Stimulated activated naive CD8-positive, alpha-beta T cell treated with anti-CD3 and anti-CD28 coated beads, Interleukin-15, Interleukin-2, amounts not matched to agents 100 ng/mL and 50 ng/mL, for 24 hours (primary cell): ENCODE results near the gene TIPRL.
"Not testable (repeated sequence)": the region's sequence is repeated elsewhere in the genome, so short reads cannot be mapped to it uniquely, and the experiment has no call there.

ENCODE experiments used
- H3K27ac Mint-ChIP-seq: one replicate; pipeline ENCODE4 v1.8.0; 2021; ENCODE audit warnings: mild to moderate bottlenecking, mixed read lengths
- H3K27me3 Mint-ChIP-seq: one replicate; pipeline ENCODE4 v1.8.0; 2021; ENCODE audit warnings: mixed read lengths
- H3K36me3 Mint-ChIP-seq: one replicate; pipeline ENCODE4 v1.8.0; 2021; ENCODE audit warnings: low read depth, mixed read lengths
- H3K4me1 Mint-ChIP-seq: one replicate; pipeline ENCODE4 v1.8.0; 2021; ENCODE audit warnings: low read depth, mixed read lengths
- H3K4me3 Mint-ChIP-seq: one replicate; pipeline ENCODE4 v1.8.0; 2021; ENCODE audit warnings: mild to moderate bottlenecking, mixed read lengths
- H3K9me3 Mint-ChIP-seq: one replicate; pipeline ENCODE4 v1.8.0; 2021; ENCODE audit warnings: mixed read lengths

TIPRL gene

DNA sequence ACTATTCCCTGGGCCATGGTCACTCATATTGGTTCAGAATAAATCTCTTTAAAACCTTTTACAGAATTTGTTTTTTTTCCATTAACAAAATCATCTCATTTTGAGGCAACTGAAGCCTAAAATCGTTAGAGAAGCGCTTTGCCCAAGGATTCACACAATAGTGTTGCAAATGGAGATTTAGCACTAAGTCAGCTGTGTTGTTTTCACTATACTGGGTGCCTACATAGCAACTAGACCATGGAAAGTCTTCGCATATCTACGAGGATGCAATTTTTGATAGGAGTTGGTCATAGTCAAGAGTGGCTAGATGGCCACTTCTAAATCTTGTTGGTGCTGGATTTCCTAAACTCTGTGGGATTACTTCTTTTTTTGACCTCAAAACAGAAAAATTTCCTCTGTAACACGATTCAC, 530 bp upstream of the TIPRL start:
- H3K9me3 Mint-ChIP-seq = no peaks in the 10 kb centered on the region
- no peak overlapping the region for H3K27ac Mint-ChIP-seq
- no peak overlapping the region for H3K4me3 Mint-ChIP-seq
- peaks cover 5% of the 10 kb centered on the region for H3K27me3 Mint-ChIP-seq
- H3K36me3 Mint-ChIP-seq = no peaks in the 10 kb centered on the region
- H3K4me1 Mint-ChIP-seq = peaks cover 8% of the 10 kb centered on the region

DNA sequence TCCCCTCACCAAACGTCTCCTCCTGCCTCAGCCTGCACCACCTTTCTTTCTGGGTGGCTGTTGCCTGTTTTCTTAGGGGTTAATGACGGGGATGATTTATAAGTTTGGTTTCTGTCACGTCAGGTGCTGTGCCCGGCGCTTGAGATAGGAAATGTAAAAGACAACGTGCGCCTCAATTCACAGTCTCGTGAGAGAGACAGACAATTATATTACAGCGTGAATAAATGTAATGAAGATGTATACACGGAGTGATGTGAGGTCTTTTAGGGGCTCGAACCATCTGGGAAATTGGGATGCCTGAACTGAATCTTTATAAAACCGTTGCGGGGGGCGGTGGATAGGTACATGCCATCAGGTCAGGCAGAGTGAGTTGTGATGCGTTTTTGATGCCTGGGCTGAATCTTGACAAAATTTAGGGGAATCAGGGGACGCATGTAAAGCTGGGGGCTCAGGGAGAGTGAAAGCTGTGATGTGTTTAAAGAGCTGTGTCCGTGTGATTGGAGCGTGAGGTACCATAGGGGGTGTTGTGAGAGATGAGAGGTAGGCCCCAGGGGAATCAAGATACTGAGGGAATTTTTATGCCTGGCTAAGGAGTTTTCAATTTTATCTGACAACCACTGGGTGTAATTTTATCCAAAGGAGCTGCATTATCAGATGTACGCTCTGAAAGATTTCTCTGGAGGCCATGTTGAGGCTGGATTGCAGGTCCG, 831 bp downstream of the TIPRL start:
- no peaks in the 10 kb centered on the region for H3K9me3 Mint-ChIP-seq

DNA sequence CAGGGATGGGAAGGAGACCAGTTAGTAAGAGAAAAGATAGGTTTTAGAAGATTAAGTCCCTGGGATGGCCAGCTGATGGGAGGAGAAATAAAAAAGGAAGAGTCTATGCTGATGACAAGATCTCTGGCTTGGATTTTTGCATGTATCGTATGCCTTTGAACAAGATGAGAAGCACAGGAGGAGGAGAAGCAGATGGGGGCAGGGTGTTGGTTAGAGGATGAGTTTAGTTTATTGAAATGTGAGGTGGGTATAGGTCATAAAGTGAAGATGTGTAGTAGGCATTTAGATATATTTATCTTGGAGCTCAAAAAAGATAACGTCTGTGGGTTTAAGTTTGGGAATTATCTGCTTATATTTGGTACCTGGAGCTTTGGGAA, 1.4 kb downstream of the TIPRL start:
- Mint-ChIP-seq H3K27me3 (no peaks in the 10 kb centered on the region), H3K36me3 (peaks cover 16% of the 10 kb centered on the region), H3K4me3 (no peak overlapping the region), H3K4me1 (peaks cover 12% of the 10 kb centered on the region), H3K9me3 (no peaks in the 10 kb centered on the region), H3K27ac (no peak overlapping the region)

More for the DNA sequence above, 831 bp downstream of the TIPRL start:
- Mint-ChIP-seq H3K27me3 (no peaks in the 10 kb centered on the region), H3K4me3 (no peak overlapping the region), H3K27ac (no peak overlapping the region), H3K36me3 (peaks cover 10% of the 10 kb centered on the region), H3K4me1 (peaks cover 12% of the 10 kb centered on the region)

DNA sequence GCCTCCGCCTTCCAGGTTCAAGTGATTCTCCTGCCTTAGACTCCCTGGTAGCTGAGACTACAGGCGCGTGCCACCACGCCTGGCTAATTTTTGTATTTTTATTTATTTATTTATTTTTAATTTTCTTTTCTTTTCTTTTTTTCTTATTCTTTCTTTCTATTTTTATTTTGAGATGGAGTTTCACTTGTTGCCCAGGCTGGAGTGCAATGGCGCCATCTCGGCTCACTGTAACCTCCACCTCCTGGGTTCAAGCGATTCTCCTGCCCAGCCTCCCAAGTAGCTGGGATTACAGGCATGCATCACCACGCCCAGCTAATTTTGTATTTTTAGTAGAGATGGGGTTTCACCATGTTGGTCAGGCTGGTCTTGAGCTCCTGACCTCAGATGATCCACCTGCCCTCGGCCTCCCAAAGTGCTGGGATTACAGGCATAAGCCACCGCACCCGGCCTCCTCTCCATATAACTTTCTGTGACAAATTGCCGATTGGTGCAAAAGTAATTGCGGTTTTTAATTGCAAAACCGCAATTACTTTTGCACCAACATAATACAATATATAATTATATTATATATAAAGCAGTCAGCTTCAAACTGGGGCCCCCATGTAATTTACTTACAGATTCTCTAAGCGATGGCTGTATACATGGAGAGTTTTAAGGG, 2.4 kb downstream of the TIPRL start:
- H3K4me3 Mint-ChIP-seq, H3K27ac Mint-ChIP-seq, H3K27me3 Mint-ChIP-seq, H3K9me3 Mint-ChIP-seq: not testable (repeated sequence)
- peaks cover 12% of the 10 kb centered on the region for H3K4me1 Mint-ChIP-seq
- H3K36me3 Mint-ChIP-seq = peaks cover 21% of the 10 kb centered on the region

DNA sequence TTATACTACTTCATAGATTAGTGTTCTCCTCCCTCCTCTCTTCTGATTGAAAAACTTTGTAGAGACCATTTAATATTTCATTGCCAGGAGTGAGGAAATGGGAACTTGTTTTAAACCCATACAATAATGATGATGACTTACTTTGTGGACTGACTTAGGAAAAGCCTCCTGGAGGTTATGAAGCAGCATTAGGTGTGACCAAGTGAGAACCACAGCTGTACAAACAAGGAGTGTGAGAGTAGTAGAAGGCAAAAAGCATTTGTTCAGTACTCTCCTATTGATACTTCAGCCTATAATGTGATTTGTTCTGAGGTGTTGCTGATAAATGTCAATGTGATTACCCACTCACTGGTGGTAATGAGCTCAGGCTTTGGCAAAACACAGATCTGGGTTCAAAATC, 8.4 kb downstream of the TIPRL start:
- Mint-ChIP-seq H3K27ac (no peak overlapping the region), H3K4me1 (peaks cover 5% of the 10 kb centered on the region)

DNA sequence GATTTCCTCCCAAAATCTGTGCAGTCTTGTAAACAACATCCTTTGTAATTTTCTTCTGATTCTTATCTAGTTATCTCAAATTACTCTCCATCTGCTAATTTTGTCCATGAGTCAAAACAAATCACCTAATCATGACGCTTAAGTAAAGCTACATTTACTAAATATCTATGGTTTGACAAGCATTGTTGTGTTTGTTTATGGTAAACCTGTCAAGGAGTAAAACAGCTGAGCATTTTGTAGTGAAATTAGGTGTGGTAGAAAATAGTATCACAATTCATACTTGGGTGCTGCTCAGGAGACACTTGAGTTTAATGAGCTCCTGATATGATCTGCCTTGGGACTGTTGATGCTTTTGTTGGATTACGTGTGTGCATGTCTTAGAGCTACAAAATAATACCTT, 11.6 kb downstream of the TIPRL start:
- H3K36me3 Mint-ChIP-seq = peaks cover 74% of the 10 kb centered on the region
- no peaks in the 10 kb centered on the region for H3K27me3 Mint-ChIP-seq
- no peak overlapping the region for H3K4me3 Mint-ChIP-seq
- H3K27ac Mint-ChIP-seq = no peak overlapping the region
- no peaks in the 10 kb centered on the region for H3K9me3 Mint-ChIP-seq
- H3K4me1 Mint-ChIP-seq = no peaks in the 10 kb centered on the region

More for the DNA sequence above, 8.4 kb downstream of the TIPRL start:
- Mint-ChIP-seq H3K27me3 (no peaks in the 10 kb centered on the region), H3K4me3 (no peak overlapping the region), H3K36me3 (peaks cover 67% of the 10 kb centered on the region), H3K9me3 (no peaks in the 10 kb centered on the region)

DNA sequence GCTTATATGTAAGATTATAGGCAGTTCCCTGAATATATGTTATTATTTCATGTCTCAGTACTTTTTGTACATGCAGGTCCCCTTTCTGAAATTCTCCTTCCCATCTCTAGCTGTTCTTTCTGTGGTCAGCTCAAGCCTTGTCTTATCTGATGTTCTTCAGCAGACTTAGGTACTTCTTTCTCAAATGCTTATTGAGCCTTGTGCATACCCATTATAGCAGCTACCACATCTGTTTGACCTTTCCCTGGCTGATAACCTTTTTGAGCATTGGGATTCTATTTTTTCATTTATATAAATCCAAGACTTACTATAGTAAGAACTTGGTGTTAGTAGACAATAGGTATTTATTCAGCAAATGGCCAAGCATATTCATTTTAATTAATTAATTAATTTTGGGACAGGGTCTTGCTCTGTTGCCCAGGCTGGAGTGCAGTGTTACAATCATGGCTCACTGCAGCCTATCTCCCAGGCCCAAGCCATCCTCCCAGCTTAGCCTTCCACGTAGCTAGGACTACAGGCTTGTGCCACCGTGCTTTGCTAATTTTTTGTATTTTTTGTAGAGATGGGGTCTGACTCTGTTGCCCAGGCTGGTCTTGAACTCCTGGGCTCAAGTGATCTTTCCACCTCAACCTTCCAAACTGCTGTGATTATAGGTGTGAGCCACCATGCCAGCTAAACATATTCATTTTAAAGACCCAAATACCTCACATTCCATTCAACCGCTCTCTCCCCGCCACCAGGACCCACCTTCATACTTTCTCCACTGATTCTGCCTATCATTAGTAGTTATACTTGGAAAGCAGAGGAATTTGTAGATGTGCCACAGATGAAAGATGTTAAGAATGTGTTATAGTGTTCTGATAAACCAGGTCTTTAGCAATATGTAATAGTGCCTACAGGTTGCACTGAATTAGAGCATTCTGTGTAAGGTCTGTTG, 16.7 kb downstream of the TIPRL start:
- no peak overlapping the region for H3K4me3 Mint-ChIP-seq
- no peaks in the 10 kb centered on the region for H3K27me3 Mint-ChIP-seq
- peaks cover 5% of the 10 kb centered on the region for H3K4me1 Mint-ChIP-seq
- H3K36me3 Mint-ChIP-seq = peaks cover 72% of the 10 kb centered on the region
- H3K9me3 Mint-ChIP-seq = no peaks in the 10 kb centered on the region
- no peak overlapping the region for H3K27ac Mint-ChIP-seq

DNA sequence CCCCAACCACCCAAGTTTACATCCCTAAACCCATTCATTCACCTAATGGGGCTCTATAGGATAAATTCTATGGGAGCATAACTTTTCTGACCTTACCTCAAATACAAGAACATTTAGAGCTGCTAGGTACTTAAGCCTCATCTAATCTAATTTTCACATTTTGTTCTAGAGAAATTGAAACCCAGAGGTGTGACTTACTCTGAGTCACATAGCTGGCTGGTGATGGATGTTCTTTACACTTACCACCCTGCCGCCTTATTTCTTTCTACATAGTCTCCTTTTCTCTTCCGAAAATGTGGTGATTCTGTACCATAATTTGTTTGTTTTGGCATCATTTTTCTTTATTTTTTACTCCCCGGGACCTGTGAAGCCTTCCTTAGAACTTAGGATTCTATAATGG, 20.3 kb downstream of the TIPRL start:
- Mint-ChIP-seq H3K36me3 (peaks cover 79% of the 10 kb centered on the region), H3K27ac (no peak overlapping the region), H3K27me3 (no peaks in the 10 kb centered on the region), H3K4me1 (peaks cover 5% of the 10 kb centered on the region), H3K9me3 (no peaks in the 10 kb centered on the region), H3K4me3 (no peak overlapping the region)

DNA sequence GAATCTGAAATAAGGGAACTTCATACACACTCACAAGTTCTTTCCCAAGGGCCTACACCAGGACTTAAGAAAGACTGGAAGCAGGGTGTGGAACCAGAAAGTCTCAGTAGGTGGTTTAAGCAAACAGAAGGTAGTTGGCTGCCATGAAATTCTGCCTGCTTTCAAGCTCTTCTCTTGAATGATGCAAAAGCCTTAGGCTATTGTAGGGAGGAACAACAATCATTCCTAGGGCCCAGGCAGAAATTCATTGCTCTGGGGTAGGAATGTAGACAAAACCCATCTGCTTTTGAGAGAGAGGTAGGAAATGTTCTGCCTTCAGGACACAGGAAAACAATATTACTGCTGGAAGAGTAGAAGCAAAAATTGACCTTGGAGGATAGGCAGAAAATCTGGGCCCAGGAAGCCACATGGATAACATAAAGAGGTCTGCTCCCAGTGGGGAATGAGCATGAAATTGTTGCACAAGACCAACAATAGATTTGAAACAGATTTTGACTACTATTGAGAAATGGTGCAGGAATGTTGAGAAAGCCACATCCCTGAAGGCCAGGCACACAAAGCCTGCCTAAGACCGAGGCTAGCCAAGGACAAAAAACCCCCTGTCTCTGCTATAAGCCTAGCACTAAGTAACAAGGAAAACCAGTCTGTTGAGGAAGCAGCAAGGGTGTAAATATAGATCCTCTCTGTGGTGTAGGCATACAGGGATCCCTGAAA, 24.3 kb downstream of the TIPRL start:
- peaks cover 6% of the 10 kb centered on the region for H3K9me3 Mint-ChIP-seq
- no peak overlapping the region for H3K4me3 Mint-ChIP-seq
- H3K36me3 Mint-ChIP-seq = peaks cover 73% of the 10 kb centered on the region
- peaks cover 5% of the 10 kb centered on the region for H3K4me1 Mint-ChIP-seq
- H3K27ac Mint-ChIP-seq = no peak overlapping the region
- no peaks in the 10 kb centered on the region for H3K27me3 Mint-ChIP-seq

DNA sequence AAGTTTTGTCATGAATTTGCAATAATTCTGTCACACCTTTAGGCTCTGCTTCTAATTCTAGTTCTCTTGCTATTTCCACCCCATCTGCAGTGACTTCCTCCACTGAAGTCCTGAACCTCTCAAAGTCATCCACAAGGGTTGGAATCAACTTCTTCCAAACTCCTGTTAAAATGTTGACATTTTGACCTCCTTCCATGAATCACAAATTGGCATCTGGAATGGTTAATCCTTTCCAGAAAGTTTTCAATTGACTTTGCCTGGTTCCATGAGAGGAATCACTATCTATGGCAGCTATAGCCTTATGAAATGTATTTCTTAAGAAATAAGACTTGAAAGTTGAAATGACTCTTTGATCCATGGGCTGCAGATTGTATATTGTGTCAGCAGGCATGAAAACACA, 27.3 kb downstream of the TIPRL start:
- Mint-ChIP-seq H3K9me3 (peaks cover 7% of the 10 kb centered on the region), H3K36me3 (peaks cover 50% of the 10 kb centered on the region), H3K4me1 (no peaks in the 10 kb centered on the region), H3K27me3 (no peaks in the 10 kb centered on the region), H3K4me3 (no peak overlapping the region), H3K27ac (no peak overlapping the region)

DNA sequence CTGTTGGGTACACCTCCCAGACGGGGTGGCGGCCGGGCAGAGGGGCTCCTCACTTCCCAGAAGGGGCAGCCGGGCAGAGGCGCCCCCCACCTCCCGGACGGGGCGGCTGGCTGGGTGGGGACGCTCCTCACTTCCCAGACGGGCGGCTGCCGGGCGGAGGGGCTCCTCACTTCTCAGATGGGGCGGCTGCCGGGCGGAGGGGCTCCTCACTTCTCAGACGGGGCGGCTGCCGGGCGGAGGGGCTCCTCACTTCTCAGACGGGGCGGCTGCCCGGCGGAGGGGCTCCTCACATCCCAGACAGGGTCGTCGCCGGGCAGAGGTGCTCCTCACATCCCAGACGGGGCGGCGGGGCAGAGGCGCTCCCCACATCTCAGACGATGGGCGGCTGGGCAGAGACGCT, 28.9 kb downstream of the TIPRL start:
- H3K36me3 Mint-ChIP-seq = peaks cover 40% of the 10 kb centered on the region

DNA sequence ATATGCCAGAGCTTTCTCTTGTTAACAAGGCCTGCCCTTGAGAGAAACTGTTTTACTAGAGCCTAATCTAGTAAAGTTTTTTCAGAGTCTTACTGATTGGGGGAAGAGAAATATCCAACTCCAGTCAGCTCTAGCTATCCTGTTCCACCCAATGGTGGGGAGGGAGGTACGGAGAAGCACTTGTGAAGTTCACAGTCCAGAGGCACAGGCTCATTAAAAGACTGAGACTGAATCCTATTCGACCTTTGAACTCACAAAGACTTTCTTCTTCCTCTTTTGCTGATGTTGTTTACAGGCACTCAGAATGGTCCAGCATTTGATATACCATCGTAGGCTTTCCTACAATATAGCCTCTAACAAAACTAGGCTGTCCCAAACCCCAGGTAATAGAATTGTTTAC, 31.6 kb downstream of the TIPRL start:
- Mint-ChIP-seq H3K9me3 (peaks cover 20% of the 10 kb centered on the region), H3K4me1 (no peaks in the 10 kb centered on the region), H3K27ac (no peak overlapping the region), H3K27me3 (no peaks in the 10 kb centered on the region), H3K4me3 (no peak overlapping the region), H3K36me3 (peaks cover 21% of the 10 kb centered on the region)

More for the DNA sequence above, 28.9 kb downstream of the TIPRL start:
- not testable (repeated sequence) for H3K4me3 Mint-ChIP-seq, H3K27me3 Mint-ChIP-seq, H3K4me1 Mint-ChIP-seq, H3K27ac Mint-ChIP-seq
- H3K9me3 Mint-ChIP-seq = peaks cover 12% of the 10 kb centered on the region

DNA sequence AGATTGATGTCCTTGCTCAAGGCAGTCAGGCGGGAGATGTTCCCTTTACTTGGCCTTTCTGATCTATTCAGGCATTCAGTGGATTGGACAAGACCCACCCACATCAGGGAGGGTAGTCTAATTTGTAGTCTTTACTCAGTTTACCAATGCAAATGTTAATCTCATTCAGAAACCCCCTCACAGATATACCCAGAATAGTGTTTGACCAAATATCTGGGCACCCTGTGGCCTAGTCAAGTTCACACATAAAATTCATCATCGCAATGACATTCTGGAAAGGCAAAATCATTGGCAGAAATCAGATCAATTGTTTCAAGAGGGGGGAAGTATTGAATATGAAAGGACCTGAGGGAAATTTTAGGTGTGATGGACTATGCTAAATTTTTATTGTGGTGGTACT, 34.6 kb downstream of the TIPRL start:
- Mint-ChIP-seq H3K36me3 (peaks cover 9% of the 10 kb centered on the region), H3K4me3 (no peak overlapping the region), H3K27me3 (no peaks in the 10 kb centered on the region), H3K9me3 (peaks cover 14% of the 10 kb centered on the region), H3K27ac (no peak overlapping the region), H3K4me1 (no peaks in the 10 kb centered on the region)

DNA sequence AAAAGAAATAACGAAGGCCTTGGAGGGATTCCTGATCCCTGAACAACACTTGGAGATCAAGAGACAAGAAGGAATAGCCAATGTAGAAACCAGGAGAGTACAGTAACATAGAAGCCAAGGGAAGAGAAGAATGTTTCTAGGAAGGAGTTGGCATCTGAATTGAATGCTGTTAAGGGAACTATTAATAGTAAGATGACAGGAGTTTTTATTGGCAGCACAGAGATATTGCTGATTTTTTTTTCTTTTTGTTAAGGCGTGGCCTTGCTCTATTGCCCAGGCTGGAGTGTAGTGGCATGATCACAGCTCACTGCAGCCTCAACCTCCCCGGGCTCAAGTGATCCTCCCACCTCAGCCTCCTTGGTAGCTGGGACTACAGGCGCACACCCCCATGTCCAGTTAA, 37.4 kb downstream of the TIPRL start:
- Mint-ChIP-seq H3K4me1 (peaks cover 5% of the 10 kb centered on the region), H3K4me3 (no peak overlapping the region), H3K36me3 (peaks cover 8% of the 10 kb centered on the region), H3K9me3 (peaks cover 13% of the 10 kb centered on the region), H3K27me3 (no peaks in the 10 kb centered on the region), H3K27ac (no peak overlapping the region)
